Fibroblast of lung (primary cell): ENCODE data around the gene CORO1A. TPM values are rescaled to one million over a fixed set of nuclear protein-coding genes. Genes with fewer than 3 reads are reported as not detected.
"Not testable (repeated sequence)": the region's sequence is repeated elsewhere in the genome, so short reads cannot be mapped to it uniquely, and the experiment has no call there.

Source experiments
- DNase-seq, 2 donors: peaks; one replicate each; pipeline versions ENCODE4 v3.0.0 to v3.0.0-alpha.2; 2010; ENCODE audit warnings: low read depth in 2 of 2
- H2AFZ ChIP-seq: 2 replicates; pipeline ENCODE4 v1.5.1; 2012; ENCODE audit warnings: low read length, control low read depth, inconsistent platforms
- H3K27ac ChIP-seq: 2 replicates; pipeline ENCODE4 v1.5.1; 2011; ENCODE audit warnings: low read length, control low read depth; ENCODE audit not compliant: insufficient read depth
- H3K27me3 ChIP-seq: 2 replicates; pipeline ENCODE4 v1.5.1; 2011; ENCODE audit warnings: mild to moderate bottlenecking, low read length; ENCODE audit not compliant: control insufficient read depth, insufficient read depth
- H3K36me3 ChIP-seq: 2 replicates; pipeline ENCODE4 v1.5.1; 2011; ENCODE audit warnings: low read length; ENCODE audit not compliant: control insufficient read depth, insufficient read depth
- H3K4me1 ChIP-seq: 2 replicates; pipeline ENCODE4 v1.5.1; 2011; ENCODE audit warnings: low read length; ENCODE audit not compliant: control insufficient read depth, insufficient read depth; ENCODE audit errors: extremely low read depth
- H3K4me2 ChIP-seq: 2 replicates; pipeline ENCODE4 v1.5.1; 2011; ENCODE audit warnings: low read length, control low read depth; ENCODE audit not compliant: insufficient read depth; ENCODE audit errors: extremely low read depth
- H3K4me3 ChIP-seq, 4 experiments: fragments of 200-600 bp in 1 of 4; sonication (generic) in 1 of 4; replicated peaks in 1 of 4; 2 replicates each; pipeline ENCODE4 v1.5.1; 2011 to 2016; ENCODE audit warnings: low read length in 4 of 4, low read depth in 3 of 4, mild to moderate bottlenecking in 3 of 4, control low read depth in 2 of 4, inconsistent platforms in 1 of 4, mixed read lengths in 1 of 4; ENCODE audit not compliant: insufficient read depth in 1 of 4; ENCODE audit errors: control extremely low read depth in 1 of 4
- H3K79me2 ChIP-seq: 2 replicates; pipeline ENCODE4 v1.5.1; 2012; ENCODE audit warnings: mild to moderate bottlenecking, low read length, inconsistent platforms; ENCODE audit not compliant: control insufficient read depth, insufficient read depth
- H3K9ac ChIP-seq: 2 replicates; pipeline ENCODE4 v1.5.1; 2011; ENCODE audit warnings: mild to moderate bottlenecking, low read length, control low read depth; ENCODE audit not compliant: insufficient read depth
- H3K9me3 ChIP-seq: 2 replicates; pipeline ENCODE4 v1.5.1; 2012; ENCODE audit warnings: low read depth, low read length; ENCODE audit not compliant: control insufficient read depth, insufficient read depth
- H4K20me1 ChIP-seq: 2 replicates; pipeline ENCODE4 v1.5.1; 2011; ENCODE audit warnings: low read length; ENCODE audit not compliant: control insufficient read depth, insufficient read depth; ENCODE audit errors: extremely low read depth
- CTCF ChIP-seq, 2 donors: IDR thresholded peaks in 1 of 2; conservative IDR thresholded peaks in 1 of 2; 1 replicate in 1 of 2; 2 replicates in 1 of 2; pipeline ENCODE4 v1.5.1; 2011 to 2012; ENCODE audit warnings: low read length in 2 of 2, control low read depth in 1 of 2, inconsistent platforms in 1 of 2, low read depth in 1 of 2, mild to moderate bottlenecking in 1 of 2
- EZH2 ChIP-seq: IDR thresholded peaks from 2 replicates; pipeline ENCODE4 v1.5.1; 2012; ENCODE audit warnings: low read length, control low read depth, mild to moderate bottlenecking; ENCODE audit errors: missing control alignments
- polyA plus RNA-seq, 2 donors: library from polyadenylated mRNA; depleted of rRNA in 1 of 2; stranded (reverse) in 1 of 2; unstranded in 1 of 2; fragments of >200 nt; gene quantifications; 2 replicates each; pipeline ENCODE4 v1.2.1, GENCODE V29; 2011 to 2012; ENCODE audit warnings: missing spikeins in 1 of 2
- total RNA-seq: library from RNA; depleted of rRNA; stranded (reverse); fragments of >200 nt; gene quantifications from 2 replicates; pipeline ENCODE4 v1.2.1, GENCODE V29; 2014

Gene CORO1A
- total and polyA plus RNA-seq, 2 donors (not counting 1 experiment from before 2014, with no cell fraction given), result 0.17 to 0.85 TPM

GRCh38 chr16:30186782-30187555 is 3.6 kb downstream of the CORO1A start:
- H3K4me1 ChIP-seq, result no peaks in the 10 kb centered on the region
- no peak for DNase-seq
- no peak overlapping the region for H2AFZ ChIP-seq
- no peaks in the 10 kb centered on the region for H4K20me1 ChIP-seq
- no peak overlapping the region for H3K4me2 ChIP-seq
- H3K27me3 ChIP-seq, result no peaks in the 10 kb centered on the region
- no peak overlapping the region for H3K9ac ChIP-seq
- H3K79me2 ChIP-seq, result no peaks in the 10 kb centered on the region
- H3K9me3 ChIP-seq, result no peaks in the 10 kb centered on the region
- H3K27ac ChIP-seq, result no peak overlapping the region
- no peak for TF ChIP-seq EZH2
- TF ChIP-seq CTCF (conservative IDR thresholded peaks at IDR 0.05 in 1 of 2, IDR thresholded peaks at IDR 0.05 in 1 of 2; ENCODE audit: low read depth in 1 of 2, low read length in 2 of 2), result peak; percentile 15 to 54
- H3K36me3 ChIP-seq, result peaks cover 3% of the 10 kb centered on the region
- H3K4me3 ChIP-seq, result no peak overlapping the region

- Histone ChIP-seq H3K9ac (no peak overlapping the region), H3K4me1 (no peaks in the 10 kb centered on the region), H3K4me3 (no peak overlapping the region), H3K4me2 (no peak overlapping the region), H3K27ac (no peak overlapping the region), H3K79me2 (no peaks in the 10 kb centered on the region), H2AFZ (no peak overlapping the region), H3K36me3 (peaks cover 3% of the 10 kb centered on the region), H3K27me3 (no peaks in the 10 kb centered on the region), H4K20me1 (no peaks in the 10 kb centered on the region), H3K9me3 (no peaks in the 10 kb centered on the region)
- TF ChIP-seq CTCF (conservative IDR thresholded peaks at IDR 0.05 in 1 of 2, IDR thresholded peaks at IDR 0.05 in 1 of 2; ENCODE audit: low read depth in 1 of 2, low read length in 2 of 2) (no peak), EZH2 (no peak)
- DNase-seq, result no peak
Measured at GRCh38 chr16:30187556-30187865, 4.1 kb downstream of the CORO1A start.

- no peak overlapping the region for H3K9ac ChIP-seq
- no peak overlapping the region for H3K4me3 ChIP-seq
- no peak overlapping the region for H3K27ac ChIP-seq
- H4K20me1 ChIP-seq, result no peaks in the 10 kb centered on the region
- no peak overlapping the region for H2AFZ ChIP-seq
- no peak for DNase-seq
- no peak for TF ChIP-seq EZH2
- no peak for TF ChIP-seq CTCF (conservative IDR thresholded peaks at IDR 0.05 in 1 of 2, IDR thresholded peaks at IDR 0.05 in 1 of 2; ENCODE audit: low read depth in 1 of 2, low read length in 2 of 2)
- H3K27me3 ChIP-seq, result no peaks in the 10 kb centered on the region
- H3K4me2 ChIP-seq, result no peak overlapping the region
- H3K9me3 ChIP-seq, result no peaks in the 10 kb centered on the region
- no peaks in the 10 kb centered on the region for H3K79me2 ChIP-seq
- H3K36me3 ChIP-seq, result peaks cover 3% of the 10 kb centered on the region
- no peaks in the 10 kb centered on the region for H3K4me1 ChIP-seq
Measured at GRCh38 chr16:30187971-30188561, 4.7 kb downstream of the CORO1A start.

- not testable (repeated sequence) for H2AFZ ChIP-seq, H3K27me3 ChIP-seq, H4K20me1 ChIP-seq, H3K4me1 ChIP-seq, H3K9me3 ChIP-seq, H3K36me3 ChIP-seq, H3K9ac ChIP-seq, H3K27ac ChIP-seq, H3K4me3 ChIP-seq, DNase-seq, H3K4me2 ChIP-seq, H3K79me2 ChIP-seq
Measured at GRCh38 chr16:30191158-30191557, 7.8 kb downstream of the CORO1A start.

- not testable (repeated sequence) for H3K79me2 ChIP-seq, H3K27ac ChIP-seq, H3K36me3 ChIP-seq, H3K4me3 ChIP-seq, H2AFZ ChIP-seq, H3K4me2 ChIP-seq, H3K27me3 ChIP-seq, H3K4me1 ChIP-seq, H3K9ac ChIP-seq, H3K9me3 ChIP-seq, H4K20me1 ChIP-seq, DNase-seq
Measured at GRCh38 chr16:30193098-30193497, 9.7 kb downstream of the CORO1A start.
